HTERT RPE-1 (cell line): ENCODE data around the gene ADPRHL1.
"Not testable (repeated sequence)": the region's sequence is repeated elsewhere in the genome, so short reads cannot be mapped to it uniquely, and the experiment has no call there.

ENCODE experiments used
- in situ Hi-C: fragments of 300-500 bp; cut with MboI; formaldehyde crosslinking; loops from 4 replicates; pipeline ENCODE4 v1.14.3; 2020; ENCODE audit warnings: low sequenced_read_pairs

Gene ADPRHL1

GRCh38 chr13:113479179-113479578 is 25.9 kb upstream of the ADPRHL1 start:
- in situ Hi-C loops = no loop called here

- in situ Hi-C loops = no loop called here
Measured at GRCh38 chr13:113477724-113478123, 24.4 kb upstream of the ADPRHL1 start.

GRCh38 chr13:113476811-113477210 is 23.5 kb upstream of the ADPRHL1 start:
- in situ Hi-C loops = no loop called here

GRCh38 chr13:113475911-113476310 is 22.6 kb upstream of the ADPRHL1 start:
- in situ Hi-C loops = no loop called here

GRCh38 chr13:113475280-113475679 is 22.0 kb upstream of the ADPRHL1 start:
- in situ Hi-C loops = no loop called here

GRCh38 chr13:113474179-113474578 is 20.9 kb upstream of the ADPRHL1 start:
- in situ Hi-C loops = no loop called here

- in situ Hi-C loops = no loop called here
Measured at GRCh38 chr13:113472355-113473025, 19.2 kb upstream of the ADPRHL1 start.

- in situ Hi-C loops = no loop called here
Measured at GRCh38 chr13:113471844-113472243, 18.6 kb upstream of the ADPRHL1 start.

- in situ Hi-C loops = not testable (repeated sequence)
Measured at GRCh38 chr13:113470635-113471163, 17.4 kb upstream of the ADPRHL1 start.

- in situ Hi-C loops = no loop called here
Measured at GRCh38 chr13:113470073-113470472, 16.8 kb upstream of the ADPRHL1 start.

- in situ Hi-C loops = no loop called here
Measured at GRCh38 chr13:113469582-113469981, 16.3 kb upstream of the ADPRHL1 start.

GRCh38 chr13:113468472-113469201 is 15.3 kb upstream of the ADPRHL1 start:
- in situ Hi-C loops = no loop called here

GRCh38 chr13:113468029-113468428 is 14.7 kb upstream of the ADPRHL1 start:
- in situ Hi-C loops = no loop called here

GRCh38 chr13:113466383-113466782 is 13.1 kb upstream of the ADPRHL1 start:
- in situ Hi-C loops = no loop called here

GRCh38 chr13:113465300-113465699 is 12.0 kb upstream of the ADPRHL1 start:
- in situ Hi-C loops = no loop called here

GRCh38 chr13:113464476-113464875 is 11.2 kb upstream of the ADPRHL1 start:
- in situ Hi-C loops = no loop called here

GRCh38 chr13:113461022-113461751 is 7.9 kb upstream of the ADPRHL1 start:
- in situ Hi-C loops = no loop called here

- in situ Hi-C loops = no loop called here
Measured at GRCh38 chr13:113460599-113460998, 7.3 kb upstream of the ADPRHL1 start.

- in situ Hi-C loops = no loop called here
Measured at GRCh38 chr13:113460064-113460555, 6.8 kb upstream of the ADPRHL1 start.

- in situ Hi-C loops = no loop called here
Measured at GRCh38 chr13:113458253-113459065, 5.2 kb upstream of the ADPRHL1 start.

- in situ Hi-C loops = no loop called here
Measured at GRCh38 chr13:113457510-113457909, 4.2 kb upstream of the ADPRHL1 start.
